ENCODE results near the gene BCL11B. TPM values are rescaled to one million over a fixed set of nuclear protein-coding genes. Genes with fewer than 3 reads are reported as not detected.

Gene BCL11B
- total and polyA plus RNA-seq, 2 experiments from 2014 or later: 0.04 to 2.8 TPM

DNA sequence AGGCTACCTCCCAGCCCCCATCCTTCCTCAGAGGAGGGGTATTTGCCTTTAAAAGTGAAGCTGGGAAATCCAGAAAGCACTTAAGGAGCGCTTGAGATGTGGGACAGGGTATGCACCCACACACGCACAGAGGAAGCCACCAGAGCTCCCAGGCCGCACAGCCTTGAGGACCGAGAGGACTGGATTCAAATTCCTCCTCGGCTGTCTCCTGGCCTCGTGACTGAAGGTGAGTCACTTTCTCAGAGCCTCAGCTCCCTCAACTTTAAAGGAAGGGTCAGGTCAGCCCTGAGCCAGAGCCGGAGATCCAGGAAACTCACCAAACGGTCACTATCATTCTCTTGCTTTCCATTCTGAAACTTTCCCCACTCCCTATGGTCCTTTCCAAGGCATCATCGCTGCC, 37.6 kb downstream of the BCL11B start:
- H3K36me3 ChIP-seq: no peaks in the 10 kb centered on the region
- no peak for DNase-seq (ENCODE audit: low read depth in 1 of 2, low spot score in 1 of 2)
- TF ChIP-seq, protein P1, sequence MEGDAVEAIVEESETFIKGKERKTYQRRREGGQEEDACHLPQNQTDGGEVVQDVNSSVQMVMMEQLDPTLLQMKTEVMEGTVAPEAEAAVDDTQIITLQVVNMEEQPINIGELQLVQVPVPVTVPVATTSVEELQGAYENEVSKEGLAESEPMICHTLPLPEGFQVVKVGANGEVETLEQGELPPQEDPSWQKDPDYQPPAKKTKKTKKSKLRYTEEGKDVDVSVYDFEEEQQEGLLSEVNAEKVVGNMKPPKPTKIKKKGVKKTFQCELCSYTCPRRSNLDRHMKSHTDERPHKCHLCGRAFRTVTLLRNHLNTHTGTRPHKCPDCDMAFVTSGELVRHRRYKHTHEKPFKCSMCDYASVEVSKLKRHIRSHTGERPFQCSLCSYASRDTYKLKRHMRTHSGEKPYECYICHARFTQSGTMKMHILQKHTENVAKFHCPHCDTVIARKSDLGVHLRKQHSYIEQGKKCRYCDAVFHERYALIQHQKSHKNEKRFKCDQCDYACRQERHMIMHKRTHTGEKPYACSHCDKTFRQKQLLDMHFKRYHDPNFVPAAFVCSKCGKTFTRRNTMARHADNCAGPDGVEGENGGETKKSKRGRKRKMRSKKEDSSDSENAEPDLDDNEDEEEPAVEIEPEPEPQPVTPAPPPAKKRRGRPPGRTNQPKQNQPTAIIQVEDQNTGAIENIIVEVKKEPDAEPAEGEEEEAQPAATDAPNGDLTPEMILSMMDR (IDR thresholded peaks at IDR 0.05; ENCODE audit: low read depth, low read length): no peak
- no peak overlapping the region for H3K4me3 ChIP-seq
- no peak overlapping the region for H3K27ac ChIP-seq
- no peaks in the 10 kb centered on the region for H3K27me3 ChIP-seq
- no peaks in the 10 kb centered on the region for H3K9me3 ChIP-seq (ENCODE audit: low read depth)
- peaks cover 26% of the 10 kb centered on the region for H3K4me1 ChIP-seq (ENCODE audit: low read depth)

DNA sequence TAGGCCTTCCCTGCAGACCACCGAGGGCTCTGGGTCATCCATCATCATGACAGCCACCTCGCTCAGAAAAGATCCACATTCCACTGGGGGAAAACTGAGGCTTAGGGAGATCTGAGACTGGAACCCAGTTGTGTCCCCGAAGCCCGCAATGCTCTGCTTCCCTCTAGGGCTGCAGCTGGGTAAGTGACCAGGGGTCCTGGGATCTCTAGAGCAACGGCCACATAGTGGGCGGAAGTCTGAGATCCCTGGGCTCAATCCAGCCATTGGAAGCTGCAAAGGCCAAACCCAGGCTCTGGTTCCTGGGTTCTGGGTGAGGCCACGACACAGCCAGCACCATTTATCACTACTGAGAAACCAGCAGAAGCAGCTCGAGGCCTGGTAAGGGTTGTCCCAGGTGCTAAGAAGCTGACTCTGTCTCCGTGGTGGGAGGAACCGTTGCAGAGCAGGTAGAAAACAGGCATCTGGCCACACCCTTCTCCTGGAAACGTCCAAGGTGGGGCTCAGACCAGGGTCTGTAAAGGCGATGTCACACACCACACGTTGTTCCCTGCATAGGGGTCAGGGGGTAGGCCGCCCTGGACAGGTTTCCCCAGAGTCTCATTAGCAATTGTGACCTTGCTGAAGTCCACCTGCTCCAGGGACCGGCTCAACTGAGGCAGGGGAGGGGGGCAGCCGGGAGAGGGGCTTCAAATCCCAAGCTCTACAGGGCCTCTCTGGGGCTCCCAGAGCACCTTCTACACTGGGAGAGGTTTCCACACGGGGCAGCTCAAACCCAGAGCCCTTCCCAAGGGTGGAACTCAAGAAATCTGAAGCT, 38.6 kb downstream of the BCL11B start:
- Histone ChIP-seq H3K36me3 (no peaks in the 10 kb centered on the region), H3K27me3 (no peaks in the 10 kb centered on the region), H3K4me1 (ENCODE audit: low read depth) (peaks cover 26% of the 10 kb centered on the region), H3K9me3 (ENCODE audit: low read depth) (no peaks in the 10 kb centered on the region), H3K27ac (no peak overlapping the region), H3K4me3 (no peak overlapping the region)
- TF ChIP-seq, protein P1 (IDR thresholded peaks at IDR 0.05; ENCODE audit: low read depth, low read length): no peak
- DNase-seq (ENCODE audit: low read depth in 1 of 2, low spot score in 1 of 2): no peak

DNA sequence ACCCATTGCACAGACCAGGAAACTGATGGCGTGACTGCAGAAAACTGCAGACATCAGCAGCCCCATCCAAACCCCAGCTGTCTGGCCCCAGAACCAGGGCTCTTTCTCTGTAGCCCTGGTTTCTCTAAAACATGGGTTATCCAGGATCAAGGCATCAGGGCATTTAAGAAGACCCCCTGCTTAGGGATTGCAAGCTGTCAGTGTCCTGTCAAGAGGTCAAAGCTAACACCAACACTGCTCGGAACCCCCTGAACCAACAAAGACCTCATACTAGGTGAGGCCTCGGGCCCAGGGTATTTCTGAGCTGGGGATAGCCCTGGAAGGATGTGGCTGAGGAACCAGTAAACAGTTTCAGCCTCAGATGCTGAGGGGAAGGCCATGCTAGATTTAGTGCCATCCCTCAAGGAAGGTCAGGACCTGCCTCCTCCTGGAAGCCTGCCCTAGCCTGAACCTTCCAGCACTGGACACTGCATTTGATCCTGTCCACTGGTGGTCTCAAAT, 39.2 kb downstream of the BCL11B start:
- TF ChIP-seq, protein P1 (IDR thresholded peaks at IDR 0.05; ENCODE audit: low read depth, low read length): no peak
- no peak overlapping the region for H3K4me3 ChIP-seq
- H3K27ac ChIP-seq: no peak overlapping the region
- H3K27me3 ChIP-seq: no peaks in the 10 kb centered on the region
- no peaks in the 10 kb centered on the region for H3K9me3 ChIP-seq (ENCODE audit: low read depth)
- no peak for DNase-seq (ENCODE audit: low read depth in 1 of 2, low spot score in 1 of 2)
- H3K36me3 ChIP-seq: no peaks in the 10 kb centered on the region
- H3K4me1 ChIP-seq (ENCODE audit: low read depth): peaks cover 26% of the 10 kb centered on the region

DNA sequence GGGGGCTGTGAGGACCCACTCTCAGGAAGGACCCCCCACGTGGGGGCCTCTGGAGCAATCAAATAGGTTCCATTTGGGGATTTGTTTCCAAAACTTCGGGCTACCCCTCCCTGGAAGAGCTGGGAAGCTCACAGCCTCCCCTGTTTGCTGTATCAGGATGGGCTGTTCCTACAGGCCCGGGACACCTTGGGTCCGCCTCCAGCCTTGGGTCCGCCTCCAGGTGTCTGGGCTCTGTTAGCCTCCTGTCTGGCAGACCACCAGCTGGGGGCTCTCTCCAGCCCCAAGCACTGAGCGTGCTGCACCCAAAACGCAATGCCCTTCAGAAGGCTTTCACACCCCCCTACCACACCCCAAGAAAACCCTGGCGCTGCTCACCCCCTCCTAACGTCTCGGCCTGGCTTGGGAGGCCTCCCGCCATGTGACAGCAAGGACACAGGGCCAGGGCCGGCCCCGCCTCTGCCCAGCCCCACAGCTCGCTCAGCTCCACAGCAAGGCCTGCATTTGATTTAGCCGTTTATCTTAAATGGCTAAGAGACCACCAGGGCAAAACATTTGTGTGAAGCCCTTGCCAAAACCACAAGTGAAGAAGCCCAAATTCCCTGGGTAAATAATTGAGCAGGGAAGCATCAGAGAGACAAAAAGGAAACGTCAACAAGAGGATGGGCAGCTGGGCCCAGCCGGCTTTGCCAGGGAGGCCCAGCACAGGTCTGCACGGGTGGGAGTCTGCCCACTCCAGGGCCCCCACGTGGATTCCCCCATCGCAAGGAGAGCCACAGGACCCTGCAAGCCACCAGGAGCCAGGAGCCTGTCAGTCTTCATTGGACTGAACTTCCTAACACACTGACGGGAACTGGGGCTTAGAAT, 39.9 kb downstream of the BCL11B start:
- Histone ChIP-seq H3K9me3 (ENCODE audit: low read depth) (no peaks in the 10 kb centered on the region), H3K27me3 (no peaks in the 10 kb centered on the region), H3K4me1 (ENCODE audit: low read depth) (peaks cover 26% of the 10 kb centered on the region), H3K4me3 (peak overlapping the region; percentile 31), H3K36me3 (no peaks in the 10 kb centered on the region), H3K27ac (peak overlapping the region; percentile 1)
- TF ChIP-seq, protein P1 (IDR thresholded peaks at IDR 0.05; ENCODE audit: low read depth, low read length): no peak
- DNase-seq (ENCODE audit: low read depth in 1 of 2, low spot score in 1 of 2): peak in 1 of 2 donors; percentile 86

DNA sequence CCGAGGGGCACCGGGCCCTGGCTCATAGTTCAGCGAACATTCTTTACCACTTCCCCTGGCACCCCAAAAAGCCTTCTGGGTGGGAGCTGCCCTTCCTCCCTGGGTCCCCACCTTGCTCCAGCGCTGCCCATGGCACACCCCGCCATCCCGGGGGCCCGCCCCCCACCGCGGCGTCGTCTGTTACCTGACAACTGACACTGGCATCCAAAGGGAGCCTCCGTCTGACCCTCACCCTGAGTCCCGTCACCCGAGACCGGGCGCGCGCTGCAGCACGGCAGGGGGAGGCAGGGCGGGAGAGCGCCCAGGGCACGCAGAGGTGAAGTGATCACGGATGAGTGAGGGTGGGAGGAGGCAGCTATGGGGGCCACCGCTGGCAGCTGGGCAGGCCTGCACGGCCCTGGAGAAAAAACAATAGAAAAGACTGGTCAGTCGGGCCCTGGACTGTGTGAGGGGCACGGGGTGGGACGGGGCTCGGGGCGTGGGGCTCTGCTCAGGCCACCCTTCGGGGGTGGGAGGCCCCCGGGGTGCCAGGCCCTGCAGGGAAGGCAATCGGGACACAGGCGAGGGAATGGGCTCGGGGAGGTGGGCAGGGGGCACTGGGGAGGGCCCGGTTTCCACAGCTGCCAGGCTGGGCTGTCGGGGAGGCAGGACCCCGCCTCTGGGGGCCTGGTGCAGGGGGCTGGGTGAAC, 40.7 kb downstream of the BCL11B start:
- Histone ChIP-seq H3K4me1 (ENCODE audit: low read depth) (peaks cover 26% of the 10 kb centered on the region), H3K27ac (peak overlapping the region; percentile 1), H3K36me3 (no peaks in the 10 kb centered on the region), H3K9me3 (ENCODE audit: low read depth) (no peaks in the 10 kb centered on the region), H3K4me3 (peak overlapping the region; percentile 31), H3K27me3 (no peaks in the 10 kb centered on the region)
- TF ChIP-seq, protein P1 (IDR thresholded peaks at IDR 0.05; ENCODE audit: low read depth, low read length): no peak
- DNase-seq (ENCODE audit: low read depth in 1 of 2, low spot score in 1 of 2): no peak
